VCaP (cell line): Measurements from ENCODE around the gene MARCHF2.

Source experiments
- H3K27ac ChIP-seq: fragments of 450-650 bp; 2 replicates; pipeline ENCODE4 v1.5.1; 2017
- TF ChIP-seq, protein P1 (sequence below): fragments of 450-650 bp; conservative IDR thresholded peaks from 2 replicates; pipeline ENCODE4 v1.5.1; 2017; ENCODE audit warnings: mild to moderate bottlenecking, moderate library complexity

The MARCHF2 gene, protein sequence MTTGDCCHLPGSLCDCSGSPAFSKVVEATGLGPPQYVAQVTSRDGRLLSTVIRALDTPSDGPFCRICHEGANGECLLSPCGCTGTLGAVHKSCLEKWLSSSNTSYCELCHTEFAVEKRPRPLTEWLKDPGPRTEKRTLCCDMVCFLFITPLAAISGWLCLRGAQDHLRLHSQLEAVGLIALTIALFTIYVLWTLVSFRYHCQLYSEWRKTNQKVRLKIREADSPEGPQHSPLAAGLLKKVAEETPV

DNA sequence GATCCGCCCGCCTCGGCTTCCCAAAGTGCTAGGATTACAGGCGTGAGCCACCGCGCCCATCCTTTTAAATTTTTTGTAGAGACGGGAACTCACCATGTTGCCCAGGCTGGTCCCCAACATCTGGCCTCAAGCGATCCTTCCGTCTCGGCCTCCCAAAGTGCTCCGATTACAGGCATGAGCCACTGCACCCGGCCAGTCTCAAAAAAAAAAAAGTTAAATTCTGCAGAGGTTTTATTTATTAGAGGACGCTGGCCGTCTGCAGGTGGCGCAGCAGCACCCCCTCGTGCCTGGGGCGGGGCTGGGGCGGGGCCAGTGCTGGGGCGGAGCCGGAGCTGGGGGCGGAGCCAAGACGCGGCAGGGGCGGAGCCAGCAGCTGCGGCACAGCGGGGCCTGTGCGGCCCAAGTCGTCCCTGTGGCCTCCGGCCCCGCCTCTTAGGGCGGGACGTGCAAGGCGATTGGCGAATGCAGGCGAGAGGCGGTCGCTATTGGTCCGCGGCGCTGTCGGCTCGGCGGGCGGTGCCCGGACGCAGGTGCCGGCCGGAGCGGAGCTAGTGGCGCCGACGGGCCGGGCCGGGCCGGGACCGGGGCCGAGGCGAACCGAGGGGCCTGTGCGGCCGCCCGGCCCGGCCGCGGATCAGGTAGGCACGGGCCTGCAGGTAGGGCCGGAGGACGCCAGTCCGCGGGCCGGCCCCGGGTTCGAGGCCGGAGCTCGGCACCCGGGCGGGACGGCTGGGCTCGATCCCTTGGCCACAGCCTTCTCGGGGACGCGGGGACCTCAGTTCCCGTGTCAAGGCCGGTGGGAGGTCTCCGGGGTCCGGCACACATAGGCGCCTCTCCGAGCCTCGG is at the start of gene MARCHF2:
Gene MARCHF2 (plus strand): TSS at position 523 of the 846 bp plus-strand sequence. CDS start 8,536 bp downstream, outside the sequence.
- TF ChIP-seq, protein P1, sequence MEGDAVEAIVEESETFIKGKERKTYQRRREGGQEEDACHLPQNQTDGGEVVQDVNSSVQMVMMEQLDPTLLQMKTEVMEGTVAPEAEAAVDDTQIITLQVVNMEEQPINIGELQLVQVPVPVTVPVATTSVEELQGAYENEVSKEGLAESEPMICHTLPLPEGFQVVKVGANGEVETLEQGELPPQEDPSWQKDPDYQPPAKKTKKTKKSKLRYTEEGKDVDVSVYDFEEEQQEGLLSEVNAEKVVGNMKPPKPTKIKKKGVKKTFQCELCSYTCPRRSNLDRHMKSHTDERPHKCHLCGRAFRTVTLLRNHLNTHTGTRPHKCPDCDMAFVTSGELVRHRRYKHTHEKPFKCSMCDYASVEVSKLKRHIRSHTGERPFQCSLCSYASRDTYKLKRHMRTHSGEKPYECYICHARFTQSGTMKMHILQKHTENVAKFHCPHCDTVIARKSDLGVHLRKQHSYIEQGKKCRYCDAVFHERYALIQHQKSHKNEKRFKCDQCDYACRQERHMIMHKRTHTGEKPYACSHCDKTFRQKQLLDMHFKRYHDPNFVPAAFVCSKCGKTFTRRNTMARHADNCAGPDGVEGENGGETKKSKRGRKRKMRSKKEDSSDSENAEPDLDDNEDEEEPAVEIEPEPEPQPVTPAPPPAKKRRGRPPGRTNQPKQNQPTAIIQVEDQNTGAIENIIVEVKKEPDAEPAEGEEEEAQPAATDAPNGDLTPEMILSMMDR, result peak; percentile 79
- H3K27ac ChIP-seq, result peak within 1 kb of the TSS; percentile 46; the same call in 1 of the 2 replicates

DNA sequence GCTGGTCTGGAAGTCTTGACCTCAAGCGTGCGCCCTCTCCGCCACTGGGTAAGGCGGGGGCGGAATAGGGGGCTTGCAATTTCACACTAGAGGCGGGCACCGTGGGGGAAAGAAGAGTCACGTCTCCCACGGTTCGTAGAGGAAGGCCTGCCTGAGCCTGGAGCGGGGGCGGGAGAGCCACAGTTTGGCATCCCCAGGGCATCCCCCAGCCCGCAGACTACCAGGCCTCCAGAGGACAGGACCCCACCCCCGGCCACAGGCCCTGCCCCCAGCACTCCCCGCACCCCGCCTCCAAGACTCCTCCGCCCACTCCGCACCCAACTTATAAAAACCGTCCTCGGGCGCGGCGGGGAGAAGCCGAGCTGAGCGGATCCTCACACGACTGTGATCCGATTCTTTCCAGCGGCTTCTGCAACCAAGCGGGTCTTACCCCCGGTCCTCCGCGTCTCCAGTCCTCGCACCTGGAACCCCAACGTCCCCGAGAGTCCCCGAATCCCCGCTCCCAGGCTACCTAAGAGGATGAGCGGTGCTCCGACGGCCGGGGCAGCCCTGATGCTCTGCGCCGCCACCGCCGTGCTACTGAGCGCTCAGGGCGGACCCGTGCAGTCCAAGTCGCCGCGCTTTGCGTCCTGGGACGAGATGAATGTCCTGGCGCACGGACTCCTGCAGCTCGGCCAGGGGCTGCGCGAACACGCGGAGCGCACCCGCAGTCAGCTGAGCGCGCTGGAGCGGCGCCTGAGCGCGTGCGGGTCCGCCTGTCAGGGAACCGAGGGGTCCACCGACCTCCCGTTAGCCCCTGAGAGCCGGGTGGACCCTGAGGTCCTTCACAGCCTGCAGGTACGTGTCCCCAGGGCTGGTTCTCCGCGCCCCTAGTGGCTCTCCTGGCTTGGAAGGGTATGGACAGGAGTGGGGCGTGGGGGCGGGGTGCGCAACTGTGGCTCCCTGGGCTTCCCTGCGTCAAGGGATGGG is 49.0 kb upstream of the MARCHF2 start, which contains the start of gene ANGPTL4:
Gene ANGPTL4 (plus strand): TSS at position 353 of the 969 bp plus-strand sequence. CDS start 167 bp downstream, at position 520.
- TF ChIP-seq, protein P1, result no peak; the same call in none of the 2 replicates
- H3K27ac ChIP-seq, result peak within 1 kb of the TSS; percentile 29; the same call in 1 of the 2 replicates

GRCh38 chr19:8366121-8366581 is 47.0 kb upstream of the MARCHF2 start:
- no peak overlapping the region for H3K27ac ChIP-seq
- TF ChIP-seq, protein P1, result no peak

DNA sequence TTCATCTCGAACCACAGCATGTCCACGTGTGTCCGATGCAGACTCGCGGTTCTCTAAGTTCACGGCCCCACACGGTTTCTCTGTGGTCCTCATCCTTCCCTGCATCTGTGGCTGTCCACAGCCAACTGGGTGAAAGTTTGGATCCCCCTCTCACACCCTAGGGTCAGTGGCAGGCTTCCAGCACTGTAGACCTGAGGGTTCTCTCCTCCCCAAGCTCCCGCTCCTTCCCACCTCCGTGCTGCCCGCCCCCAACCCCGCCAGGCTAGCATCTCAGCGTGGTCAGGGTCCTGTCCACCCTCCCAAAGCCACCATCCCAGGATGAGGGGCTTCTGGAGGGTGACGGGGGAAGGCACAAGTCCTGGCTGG is 46.2 kb upstream of the MARCHF2 start:
- no peak overlapping the region for H3K27ac ChIP-seq
- TF ChIP-seq, protein P1, result no peak

- H3K27ac ChIP-seq, result no peak overlapping the region
These were observed 45.6 kb upstream of the MARCHF2 start for GRCh38 chr19:8367327-8368001.

DNA sequence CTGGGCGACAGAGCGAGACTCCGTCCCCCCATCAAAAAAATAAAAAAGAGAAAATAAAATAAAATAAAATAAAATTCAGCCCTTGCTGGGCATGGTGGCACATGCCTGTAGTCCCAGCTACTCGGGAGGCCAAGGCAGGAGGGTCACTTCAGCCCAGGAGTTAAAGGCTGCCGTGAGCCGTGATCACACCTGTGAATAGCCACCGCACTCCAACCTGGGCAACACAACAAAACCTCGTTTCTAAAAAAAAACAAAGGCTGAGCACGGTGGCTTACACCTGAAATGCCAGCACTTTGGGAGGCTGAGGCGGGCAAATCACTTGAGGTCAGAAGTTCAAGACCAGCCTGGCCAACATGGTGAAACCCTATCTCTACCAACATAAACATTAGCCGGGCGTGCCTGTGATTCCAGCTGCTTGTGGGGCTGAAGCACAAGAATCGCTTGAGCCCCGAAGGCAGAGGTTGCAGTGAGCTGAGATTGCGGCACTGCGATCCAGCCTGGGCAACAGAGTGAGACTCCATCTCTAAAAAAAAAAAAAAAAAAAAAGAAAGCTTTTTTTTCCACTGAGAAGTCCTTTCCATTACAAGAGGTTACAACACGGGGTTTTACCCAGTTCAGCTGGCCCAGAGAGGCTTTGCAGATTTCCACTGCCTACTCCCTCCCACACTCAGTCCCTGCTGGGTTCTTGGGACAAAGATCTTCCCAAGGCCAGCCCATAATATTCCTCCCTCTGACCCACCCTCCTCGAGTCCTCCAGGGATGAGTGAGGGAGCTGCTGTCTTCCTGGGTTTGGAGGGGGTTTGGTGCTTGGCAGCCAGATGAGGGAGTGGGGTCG is 42.7 kb upstream of the MARCHF2 start:
- no peak overlapping the region for H3K27ac ChIP-seq
- TF ChIP-seq, protein P1, result no peak

More at GRCh38 chr19:8367327-8368001, 45.6 kb upstream of the MARCHF2 start:
- TF ChIP-seq, protein P1, result no peak
